HG03469 (cell line): ENCODE results near the gene INHBC.

Experiments
- ATAC-seq: cut with Tn5 transposase; IDR thresholded peaks from one replicate; pipeline ENCODE4 v1.9.1; 2021; ENCODE audit warnings: mild to moderate bottlenecking, moderate library complexity, moderate number of reproducible peaks; ENCODE audit not compliant: unreplicated experiment

Gene INHBC

DNA sequence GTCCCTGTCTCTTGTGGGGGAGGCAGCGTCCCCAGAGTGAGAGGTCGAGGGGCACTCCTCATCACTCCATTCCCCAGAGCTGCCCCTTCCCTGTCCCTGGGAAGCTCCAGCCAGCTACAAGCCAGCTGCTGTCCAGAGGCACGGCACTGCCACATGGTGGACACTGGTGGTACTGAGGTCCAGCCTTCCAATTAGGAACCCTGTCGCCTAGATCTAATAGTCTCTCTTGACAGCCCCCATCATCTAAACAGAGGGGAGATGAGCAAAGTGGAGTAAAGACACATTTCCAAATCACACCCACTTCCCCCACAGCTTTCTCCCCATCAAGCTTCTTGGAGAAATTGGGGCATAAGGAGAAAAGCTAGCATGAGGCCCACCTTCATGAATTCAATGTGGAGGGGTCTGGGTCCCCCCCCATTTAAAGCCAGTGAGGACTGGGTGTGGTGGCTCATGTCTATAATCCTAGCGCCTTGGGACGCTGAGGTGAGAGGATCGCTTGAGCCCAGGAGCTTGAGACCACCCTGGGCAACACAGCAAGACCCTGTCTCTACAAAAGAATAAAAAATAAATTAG lies 18.4 kb downstream of the INHBC start:
- peak; percentile 59 for ATAC-seq

GRCh38 chr12:57454213-57454565 lies 19.6 kb downstream of the INHBC start:
- no peak for ATAC-seq

GRCh38 chr12:57454566-57455373 lies 20.2 kb downstream of the INHBC start, which contains the start of gene INHBE:
Gene INHBE, plus strand, starts transcription at chr12:57455307. Its CDS starts 230 bp downstream, at chr12:57455537.
- ATAC-seq, result no peak

DNA sequence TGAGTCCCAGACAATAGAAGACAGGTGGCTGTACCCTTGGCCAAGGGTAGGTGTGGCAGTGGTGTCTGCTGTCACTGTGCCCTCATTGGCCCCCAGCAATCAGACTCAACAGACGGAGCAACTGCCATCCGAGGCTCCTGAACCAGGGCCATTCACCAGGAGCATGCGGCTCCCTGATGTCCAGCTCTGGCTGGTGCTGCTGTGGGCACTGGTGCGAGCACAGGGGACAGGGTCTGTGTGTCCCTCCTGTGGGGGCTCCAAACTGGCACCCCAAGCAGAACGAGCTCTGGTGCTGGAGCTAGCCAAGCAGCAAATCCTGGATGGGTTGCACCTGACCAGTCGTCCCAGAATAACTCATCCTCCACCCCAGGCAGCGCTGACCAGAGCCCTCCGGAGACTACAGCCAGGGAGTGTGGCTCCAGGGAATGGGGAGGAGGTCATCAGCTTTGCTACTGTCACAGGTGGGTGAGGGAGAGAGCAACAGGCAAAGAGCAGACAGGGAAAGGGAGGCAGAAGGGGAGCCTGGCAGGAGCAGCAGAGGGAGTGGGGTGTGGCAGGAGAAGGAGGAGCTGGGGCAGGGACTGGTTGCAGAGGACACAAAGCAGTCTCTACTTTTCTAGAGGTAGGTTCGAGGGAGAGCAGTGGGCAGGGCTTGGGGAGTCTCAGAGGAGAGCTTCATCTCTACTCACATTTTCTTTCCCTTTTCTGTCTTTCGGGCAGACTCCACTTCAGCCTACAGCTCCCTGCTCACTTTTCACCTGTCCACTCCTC lies 21.0 kb downstream of the INHBC start:
- no peak for ATAC-seq

GRCh38 chr12:57456145-57456700 lies 21.6 kb downstream of the INHBC start:
- ATAC-seq, result no peak

GRCh38 chr12:57456737-57457490 lies 22.3 kb downstream of the INHBC start:
- ATAC-seq, result no peak

GRCh38 chr12:57458665-57459054 lies 24.1 kb downstream of the INHBC start:
- no peak for ATAC-seq

DNA sequence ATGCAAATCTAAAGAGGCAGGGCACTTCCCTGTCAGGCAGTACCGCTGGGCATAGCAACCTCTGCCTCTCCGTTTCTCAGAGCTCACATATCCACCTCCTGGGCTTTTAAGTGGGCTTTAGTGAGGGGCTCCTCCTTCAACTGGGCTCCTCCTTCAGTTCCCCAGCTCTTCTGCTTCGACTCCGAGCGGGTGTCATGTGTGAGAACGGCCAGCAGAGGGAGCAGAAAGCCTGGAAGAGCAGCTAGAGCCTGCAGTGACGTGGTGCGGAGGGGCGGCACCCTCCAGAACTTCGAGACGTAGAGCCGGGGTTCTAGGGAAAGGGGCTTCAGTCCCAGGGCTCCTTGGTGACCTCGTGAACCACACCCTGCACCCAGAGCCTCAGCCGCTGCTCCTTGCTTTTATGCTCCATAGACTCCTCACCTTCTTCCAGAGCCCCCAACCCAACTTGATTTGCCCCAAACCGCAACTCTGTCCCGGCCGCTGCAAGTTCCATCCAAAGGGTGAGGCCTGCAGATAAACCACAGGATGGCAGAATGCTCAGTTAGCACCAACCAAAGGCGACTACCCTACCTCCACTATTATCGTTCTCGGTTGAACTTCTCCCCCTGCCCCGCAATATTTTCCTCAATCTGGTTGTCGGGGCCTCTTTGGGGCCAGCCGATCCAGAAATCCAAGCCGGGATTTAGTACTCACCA lies 24.6 kb downstream of the INHBC start:
- peak; percentile 39 for ATAC-seq

DNA sequence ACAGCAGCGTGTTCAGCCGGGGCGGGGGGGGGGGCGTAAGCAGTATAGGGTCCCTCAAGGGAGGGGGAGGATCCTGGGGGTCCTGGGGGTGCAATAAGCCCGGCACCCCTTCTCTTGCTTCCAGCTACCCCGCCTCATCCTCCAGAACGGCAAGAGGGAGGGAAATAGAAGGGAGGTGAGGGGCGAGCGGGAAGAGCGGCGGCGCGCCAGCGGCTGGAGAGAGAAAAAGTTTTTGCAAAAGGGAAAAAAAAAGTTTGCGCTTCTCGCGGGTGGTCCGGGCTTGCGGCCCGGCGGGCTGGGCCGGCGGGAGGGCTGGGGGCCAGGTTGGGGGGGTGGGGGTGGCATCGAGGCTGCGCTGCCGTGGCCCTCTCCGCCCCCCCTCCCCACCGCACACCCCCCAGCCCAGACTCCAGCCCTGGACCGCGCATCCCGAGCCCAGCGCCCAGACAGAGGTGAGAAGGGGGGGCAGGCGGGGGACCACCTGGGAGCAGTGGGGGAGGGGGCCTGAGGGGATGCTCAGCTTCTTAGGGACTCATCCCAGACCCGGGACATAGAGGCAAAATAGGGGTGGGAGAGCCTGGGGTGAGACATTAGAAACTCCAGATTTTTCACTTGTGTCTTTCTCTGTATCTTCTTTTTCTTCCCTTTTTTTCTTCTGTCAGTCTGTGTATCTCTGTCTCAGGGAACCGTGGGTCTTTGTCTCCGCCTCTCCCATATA lies 25.3 kb downstream of the INHBC start, which contains the start of gene GLI1:
Gene GLI1, plus strand, starts transcription at position 36 of the 718 bp plus-strand sequence. CDS start 3,907 bp downstream, outside the sequence.
- ATAC-seq, result no peak

DNA sequence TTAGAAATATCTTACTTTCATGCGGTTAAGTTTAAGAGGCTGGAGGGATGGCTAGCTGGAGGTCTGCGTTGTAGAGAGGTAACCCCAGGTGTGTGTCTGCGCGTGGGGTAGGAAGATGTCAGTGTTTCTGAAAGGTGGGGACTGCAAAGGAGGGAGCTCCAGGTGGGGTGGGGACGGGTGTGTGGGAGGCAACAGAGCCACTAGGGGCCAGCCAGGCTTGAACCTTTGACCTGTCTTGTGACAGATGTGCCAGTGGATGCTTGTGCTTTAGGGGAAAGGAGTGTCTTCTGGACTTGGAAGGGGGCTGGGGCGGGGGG lies 25.8 kb downstream of the INHBC start:
- no peak for ATAC-seq

- no peak for ATAC-seq
Observed at GRCh38 chr12:57460841-57461275, 26.3 kb downstream of the INHBC start.

DNA sequence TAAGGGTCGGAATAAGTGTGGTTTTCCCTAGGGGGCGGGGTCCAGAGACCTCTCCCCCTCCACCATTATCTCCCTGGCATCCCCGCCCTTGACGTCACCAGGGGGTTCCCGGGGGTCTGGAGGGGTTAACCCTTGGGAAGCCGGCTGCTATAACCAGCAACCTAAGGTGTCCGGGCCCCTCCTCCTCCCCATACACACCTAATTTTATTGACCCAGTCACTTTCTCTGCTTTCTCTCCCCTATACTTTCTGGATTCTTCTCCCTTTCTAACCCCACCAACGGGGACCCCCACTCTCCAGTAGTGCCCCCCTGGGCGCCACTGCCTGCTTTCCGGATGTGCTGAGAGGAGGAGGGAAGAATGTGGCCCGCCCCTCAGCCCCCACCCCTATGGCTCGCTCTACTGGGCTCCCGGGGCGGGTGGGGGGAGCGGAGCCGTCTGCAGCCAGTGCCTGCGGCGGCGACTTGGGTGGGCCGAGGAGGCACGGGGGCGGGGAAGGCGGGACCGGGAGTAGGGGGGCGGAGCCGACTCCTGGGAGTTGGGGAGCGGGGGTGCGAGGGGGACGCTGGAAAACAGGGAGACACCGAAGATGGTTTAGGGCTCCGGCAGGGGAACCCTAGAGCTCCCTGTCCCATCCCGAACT lies 26.8 kb downstream of the INHBC start:
- ATAC-seq, result no peak

- no peak for ATAC-seq
Observed at GRCh38 chr12:57461917-57462250, 27.3 kb downstream of the INHBC start.

DNA sequence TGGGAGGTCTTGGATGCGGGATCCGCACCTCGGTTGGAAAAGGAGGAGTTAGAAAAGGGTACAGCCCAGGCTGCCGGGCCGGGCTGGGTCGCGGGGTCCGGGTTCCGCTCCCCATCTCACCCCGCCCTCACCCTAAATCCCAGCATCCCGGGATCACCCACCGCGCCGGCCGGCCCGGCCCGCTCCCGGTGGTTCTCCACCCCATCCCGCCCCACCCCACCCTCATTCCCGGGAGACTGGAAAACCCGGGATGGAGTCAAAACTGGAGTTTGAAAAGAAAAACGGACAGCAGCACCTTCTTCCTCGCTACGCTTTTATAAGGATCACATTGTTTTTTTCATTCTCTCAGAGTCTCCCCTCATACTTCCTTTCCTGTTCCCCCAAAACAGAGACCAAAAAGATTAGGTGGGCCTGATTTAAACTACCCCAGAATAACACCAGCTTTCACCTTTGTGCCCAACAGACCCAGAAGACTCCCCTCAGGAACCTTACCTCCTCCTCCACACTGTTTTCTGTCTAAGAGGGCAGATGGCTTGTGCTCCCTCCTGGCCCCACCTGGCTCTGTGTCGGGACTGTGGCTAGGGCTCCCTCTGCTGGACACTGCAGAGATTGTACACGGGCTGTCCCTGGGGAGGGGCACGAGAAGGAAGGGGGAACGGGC lies 27.8 kb downstream of the INHBC start:
- peak; percentile 35 for ATAC-seq

- no peak for ATAC-seq
Observed at GRCh38 chr12:57462912-57463253, 28.3 kb downstream of the INHBC start.

- ATAC-seq, result no peak
Observed at GRCh38 chr12:57464569-57464968, 30.0 kb downstream of the INHBC start.

GRCh38 chr12:57465030-57465746 lies 30.6 kb downstream of the INHBC start:
- no peak for ATAC-seq
